Right lobe of liver (tissue), 4 donors: ENCODE measurements around the gene FAAP20.

Experiments
- POLR2A ChIP-seq: fragments of 450-650 bp; IDR thresholded peaks from one replicate; pipeline ENCODE4 v1.6.1; 2017; ENCODE audit warnings: antibody characterized with exemption, mild to moderate bottlenecking
- TF ChIP-seq, protein P1 (sequence below), 4 donors: fragments of 200-600 bp in 3 of 4; fragments of 450-650 bp in 1 of 4; IDR thresholded peaks; one replicate each; pipeline versions ENCODE4 v1.5.1 to v1.8.0; 2016 to 2022; ENCODE audit warnings: antibody characterized with exemption in 4 of 4, mild to moderate bottlenecking in 2 of 4
- donor health status: DM: no; HTN: no; CAD: no.
- donor health status: DM: no; HTN: no; CAD: no.
- donor health status: DM: no; HTN: yes; CAD: no.

DNA sequence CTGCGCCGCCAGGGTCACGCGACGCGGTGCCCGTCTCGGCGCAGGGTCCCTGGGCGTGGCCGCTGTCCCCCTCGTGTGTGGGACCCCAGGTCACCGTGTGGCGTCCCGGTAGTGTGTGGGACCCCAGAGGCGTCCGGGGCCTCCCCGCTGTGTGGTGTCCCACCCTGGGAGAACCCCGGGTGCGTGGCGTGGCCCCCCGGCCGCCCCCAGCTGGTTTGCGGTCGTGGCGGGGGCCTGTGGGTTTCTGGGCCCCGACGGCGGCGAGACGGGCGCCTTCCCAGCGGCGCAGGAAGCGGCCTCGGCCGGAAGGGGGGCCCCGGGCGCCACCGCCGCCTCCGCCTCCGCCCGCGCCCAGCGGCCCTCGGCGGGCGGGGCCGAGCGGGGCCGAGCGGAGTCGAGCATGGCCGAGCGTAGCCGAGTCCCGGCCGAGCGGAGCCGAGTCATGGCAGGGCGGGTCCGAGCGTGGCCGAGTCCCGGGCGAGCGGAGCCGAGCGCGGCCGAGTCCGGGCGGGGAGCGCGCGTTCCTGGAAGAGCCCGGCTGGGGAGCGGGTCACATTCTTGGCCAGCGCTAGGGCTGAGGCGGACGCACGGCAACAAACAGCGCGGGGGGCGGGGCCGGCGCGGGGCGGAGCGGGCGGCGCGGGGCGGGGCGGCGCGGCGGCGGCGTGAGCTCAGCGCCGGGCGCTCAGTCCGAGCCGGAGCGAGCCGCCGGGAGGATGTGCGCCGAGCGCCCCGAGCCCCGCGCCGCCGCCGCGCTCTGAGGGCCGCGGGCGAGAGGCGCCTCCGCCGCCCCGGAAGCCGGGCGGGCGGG lies 33.0 kb upstream of the FAAP20 start:
- TF ChIP-seq, protein P1, sequence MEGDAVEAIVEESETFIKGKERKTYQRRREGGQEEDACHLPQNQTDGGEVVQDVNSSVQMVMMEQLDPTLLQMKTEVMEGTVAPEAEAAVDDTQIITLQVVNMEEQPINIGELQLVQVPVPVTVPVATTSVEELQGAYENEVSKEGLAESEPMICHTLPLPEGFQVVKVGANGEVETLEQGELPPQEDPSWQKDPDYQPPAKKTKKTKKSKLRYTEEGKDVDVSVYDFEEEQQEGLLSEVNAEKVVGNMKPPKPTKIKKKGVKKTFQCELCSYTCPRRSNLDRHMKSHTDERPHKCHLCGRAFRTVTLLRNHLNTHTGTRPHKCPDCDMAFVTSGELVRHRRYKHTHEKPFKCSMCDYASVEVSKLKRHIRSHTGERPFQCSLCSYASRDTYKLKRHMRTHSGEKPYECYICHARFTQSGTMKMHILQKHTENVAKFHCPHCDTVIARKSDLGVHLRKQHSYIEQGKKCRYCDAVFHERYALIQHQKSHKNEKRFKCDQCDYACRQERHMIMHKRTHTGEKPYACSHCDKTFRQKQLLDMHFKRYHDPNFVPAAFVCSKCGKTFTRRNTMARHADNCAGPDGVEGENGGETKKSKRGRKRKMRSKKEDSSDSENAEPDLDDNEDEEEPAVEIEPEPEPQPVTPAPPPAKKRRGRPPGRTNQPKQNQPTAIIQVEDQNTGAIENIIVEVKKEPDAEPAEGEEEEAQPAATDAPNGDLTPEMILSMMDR (IDR thresholded peaks at IDR 0.05), result peak in 2 of 4 donors; percentile 29 to 35
- peak; percentile 95 for TF ChIP-seq POLR2A
